HTR-8/SVneo (cell line): ENCODE results near the gene ABHD16A.

Experiments used
- DNase-seq: peaks from one replicate; pipeline ENCODE4 v3.0.0; 2011; ENCODE audit warnings: low spot score, mixed read lengths; ENCODE audit not compliant: insufficient read length
- FAIRE-seq: peaks from 2 replicates; lab custom pipeline; 2011; peaks lifted over from hg19 to GRCh38; lab: Jason Lieb, UNC

ABHD16A gene

GRCh38 chr6:31651602-31652191, 51.4 kb downstream of the ABHD16A start:
- FAIRE-seq = no peak

GRCh38 chr6:31645325-31645724, 57.8 kb downstream of the ABHD16A start:
- FAIRE-seq = no peak

More at GRCh38 chr6:31651602-31652191, 51.4 kb downstream of the ABHD16A start:
- DNase-seq = peak; percentile 73

DNA sequence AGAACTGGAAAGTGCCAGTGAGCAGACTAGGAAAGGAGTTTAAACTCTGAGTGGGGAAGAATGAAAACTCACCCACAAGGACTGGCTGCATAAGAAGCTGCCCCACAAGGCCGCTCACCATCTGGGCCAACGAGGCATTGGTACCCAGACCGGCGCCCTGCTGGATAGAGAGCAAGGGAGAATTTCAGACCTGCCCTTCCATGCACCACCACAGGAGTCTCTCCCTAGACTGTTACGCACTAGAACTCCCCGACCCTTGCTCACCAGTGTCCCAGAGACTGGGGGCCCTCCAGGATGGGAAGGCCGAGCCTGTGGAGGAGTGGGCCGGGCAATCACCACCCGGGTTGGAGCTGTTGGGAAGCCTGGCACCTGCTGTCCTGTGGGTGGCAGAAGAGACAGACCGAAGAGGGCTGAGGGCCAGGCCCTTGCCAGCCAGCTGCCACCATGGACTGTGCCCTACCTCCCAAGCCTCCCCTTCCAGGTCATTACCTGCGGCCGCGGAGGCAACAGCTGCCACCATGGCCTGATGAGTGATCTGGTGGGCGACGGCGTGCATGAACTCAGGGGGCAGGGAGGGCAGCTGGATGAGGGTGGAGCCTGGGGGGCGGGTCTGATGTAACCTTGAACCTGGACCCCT, 59.2 kb downstream of the ABHD16A start:
- FAIRE-seq = no peak
- no peak for DNase-seq

More at GRCh38 chr6:31645325-31645724, 57.8 kb downstream of the ABHD16A start:
- no peak for DNase-seq

- no peak for DNase-seq
- peak; percentile 4 for FAIRE-seq
These were observed 60.1 kb downstream of the ABHD16A start for GRCh38 chr6:31642798-31643570.

DNA sequence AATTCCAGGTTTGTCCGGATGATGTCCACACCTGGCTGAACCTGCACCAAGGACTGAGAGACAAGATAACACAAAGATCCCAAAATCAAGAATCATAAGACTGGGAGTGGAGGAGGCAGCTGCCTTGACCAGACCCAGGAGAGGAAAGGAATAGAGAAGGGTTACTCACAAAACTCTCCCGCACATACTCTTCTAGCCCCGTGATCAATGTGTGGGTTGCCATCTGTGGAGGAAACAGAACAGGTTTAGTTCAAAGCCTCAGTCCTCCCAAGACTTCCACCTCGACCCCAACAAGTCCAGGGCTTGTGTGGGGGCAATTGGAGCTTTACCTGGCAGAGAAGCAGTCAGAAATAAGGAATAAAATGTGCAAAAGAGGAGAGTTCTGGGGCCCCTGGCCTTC, 61.8 kb downstream of the ABHD16A start:
- FAIRE-seq = no peak
- DNase-seq = no peak

DNA sequence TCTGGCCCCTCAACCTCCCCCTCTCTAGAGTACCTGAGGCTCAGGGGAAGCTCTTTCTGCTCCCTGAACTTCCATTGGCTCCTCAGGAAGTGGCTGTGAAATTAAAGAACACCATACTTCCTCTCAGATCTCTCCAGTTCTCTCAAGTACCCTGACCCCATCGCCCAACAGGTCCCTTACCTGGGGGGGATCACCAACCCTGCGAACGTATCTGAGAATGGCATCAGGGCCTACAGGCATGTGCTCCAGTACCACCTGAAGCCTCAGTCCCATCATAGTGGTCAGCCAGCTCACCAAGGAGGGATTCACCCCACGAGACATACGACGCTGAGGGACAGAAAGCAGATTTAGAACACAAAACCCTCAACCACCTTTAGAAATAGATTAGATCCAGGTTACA, 62.5 kb downstream of the ABHD16A start:
- DNase-seq (no peak), FAIRE-seq (no peak)

- FAIRE-seq = no peak
- DNase-seq = no peak
These were observed 63.7 kb downstream of the ABHD16A start for GRCh38 chr6:31639449-31639861.

GRCh38 chr6:31639043-31639442, 64.1 kb downstream of the ABHD16A start:
- DNase-seq (no peak), FAIRE-seq (no peak)
